ENCODE data around the gene NCOA7.

Gene NCOA7

DNA sequence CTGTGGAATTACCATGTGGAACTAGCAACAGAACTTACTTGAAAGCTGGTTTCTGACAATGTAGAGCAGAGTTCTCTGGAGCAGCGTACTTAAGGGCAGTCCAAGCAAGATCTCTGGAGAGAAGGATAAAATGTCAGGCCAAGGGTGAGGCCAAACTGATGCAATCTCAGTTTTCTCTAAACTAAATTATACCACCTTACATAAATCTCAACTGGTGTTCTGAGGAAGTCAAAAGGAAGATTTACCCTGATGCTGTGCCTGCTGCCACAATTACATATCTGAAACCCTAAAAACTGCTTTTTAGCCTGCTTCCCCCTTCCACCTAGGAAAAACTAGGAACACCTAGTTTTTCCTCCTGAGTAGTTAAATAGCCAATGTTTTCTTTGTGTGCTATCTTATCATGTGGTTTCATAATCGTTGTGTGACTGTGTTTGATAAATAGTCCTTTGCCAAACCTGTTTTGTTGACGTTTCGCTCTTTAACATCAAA lies 28.1 kb downstream of the NCOA7 start:
- H3K4me3 ChIP-seq (ENCODE audit: low read depth, low read length): no peak overlapping the region

GRCh38 chr6:125819535-125820326 lies 29.0 kb downstream of the NCOA7 start:
- no peak overlapping the region for H3K4me3 ChIP-seq (ENCODE audit: low read depth, low read length)
- in situ Hi-C loops (cut with HindIII; ENCODE audit: low sequenced_read_pairs): no loop called here
- TF ChIP-seq CTCF (IDR thresholded peaks at IDR 0.05; ENCODE audit: low read depth, low read length, missing control alignments): no peak
- DNase-seq (ENCODE audit: low read depth): no peak

More for the DNA sequence above, 28.1 kb downstream of the NCOA7 start:
- DNase-seq (ENCODE audit: low read depth): no peak
- TF ChIP-seq CTCF (IDR thresholded peaks at IDR 0.05; ENCODE audit: low read depth, low read length, missing control alignments): no peak
- in situ Hi-C loops (cut with HindIII; ENCODE audit: low sequenced_read_pairs): no loop called here

DNA sequence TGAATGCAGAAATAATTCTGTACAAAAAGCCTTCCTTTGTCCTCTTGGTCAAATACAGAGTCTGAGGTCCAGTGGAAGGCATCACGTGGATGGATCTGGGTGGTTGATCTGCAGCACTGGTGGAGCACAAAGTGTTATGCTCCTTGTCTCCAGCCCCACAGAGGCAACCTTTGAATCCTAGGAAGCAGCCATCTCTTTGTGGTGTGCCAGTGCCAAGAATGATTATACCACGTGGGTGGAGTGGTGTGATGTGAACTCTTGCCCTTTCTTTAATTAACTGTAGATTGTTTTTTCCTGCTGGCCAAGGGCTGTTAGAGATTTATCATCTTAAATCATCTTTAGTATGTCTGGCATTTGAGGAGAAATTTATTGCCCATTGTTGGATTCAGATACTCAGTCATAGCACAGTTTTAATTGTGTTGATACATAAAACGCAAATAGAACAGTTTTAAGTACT lies 31.1 kb downstream of the NCOA7 start:
- TF ChIP-seq CTCF (IDR thresholded peaks at IDR 0.05; ENCODE audit: low read depth, low read length, missing control alignments): no peak
- DNase-seq (ENCODE audit: low read depth): no peak
- in situ Hi-C loops (cut with HindIII; ENCODE audit: low sequenced_read_pairs): no loop called here
- H3K4me3 ChIP-seq (ENCODE audit: low read depth, low read length): no peak overlapping the region

- DNase-seq (ENCODE audit: low read depth): no peak
- no peak overlapping the region for H3K4me3 ChIP-seq (ENCODE audit: low read depth, low read length)
- in situ Hi-C loops (cut with HindIII; ENCODE audit: low sequenced_read_pairs): no loop called here
- no peak for TF ChIP-seq CTCF (IDR thresholded peaks at IDR 0.05; ENCODE audit: low read depth, low read length, missing control alignments)
Measured at GRCh38 chr6:125823180-125823579, 32.4 kb downstream of the NCOA7 start.

GRCh38 chr6:125824946-125825771 lies 34.4 kb downstream of the NCOA7 start:
- in situ Hi-C loops (cut with HindIII; ENCODE audit: low sequenced_read_pairs): no loop called here
- no peak for DNase-seq (ENCODE audit: low read depth)

More at GRCh38 chr6:125824946-125825771, 34.4 kb downstream of the NCOA7 start:
- no peak overlapping the region for H3K4me3 ChIP-seq (ENCODE audit: low read depth, low read length)
- no peak for TF ChIP-seq CTCF (IDR thresholded peaks at IDR 0.05; ENCODE audit: low read depth, low read length, missing control alignments)
